DND-41 (cell line): ENCODE data around the gene CRYBB3.

Source experiments
- ATAC-seq: fragments of 200-7000 bp; cut with Tn5 transposase; 3 replicates; pipeline ENCODE4 v1.9.1; 2021; ENCODE audit warnings: low read depth; ENCODE audit not compliant: insufficient read depth
- DNase-seq: peaks from one replicate; pipeline ENCODE4 v3.0.0-alpha.2; 2020
- H2AFZ ChIP-seq: 2 replicates; pipeline ENCODE4 v1.6.0; 2012; ENCODE audit warnings: low read depth, low read length
- H3K27ac ChIP-seq: 2 replicates; pipeline ENCODE4 v1.5.1; 2012; ENCODE audit warnings: low read length, inconsistent platforms
- H3K27me3 ChIP-seq: fragments of 200-600 bp; sonication (generic); 2 replicates; pipeline ENCODE4 v1.6.0; 2012; ENCODE audit warnings: low read length, mild to moderate bottlenecking, inconsistent platforms; ENCODE audit not compliant: insufficient read depth, poor library complexity
- H3K36me3 ChIP-seq: 2 replicates; pipeline ENCODE4 v1.5.1; 2012; ENCODE audit warnings: low read length, inconsistent platforms; ENCODE audit not compliant: insufficient read depth
- H3K4me1 ChIP-seq: 2 replicates; pipeline ENCODE4 v1.5.1; 2012; ENCODE audit warnings: mild to moderate bottlenecking, low read length; ENCODE audit not compliant: insufficient read depth
- H3K4me2 ChIP-seq: 2 replicates; pipeline ENCODE4 v1.6.0; 2012; ENCODE audit warnings: mild to moderate bottlenecking, moderate library complexity, low read length, inconsistent platforms; ENCODE audit not compliant: insufficient read depth
- H3K4me3 ChIP-seq, 2 experiments: fragments of 200-600 bp in 1 of 2; shearing (Covaris generic) in 1 of 2; 2 replicates each; pipeline ENCODE4 v1.5.1; 2012 to 2016; ENCODE audit warnings: inconsistent platforms in 2 of 2, low read length in 2 of 2, mild to moderate bottlenecking in 2 of 2, low read depth in 1 of 2, moderate library complexity in 1 of 2
- H3K79me2 ChIP-seq: 2 replicates; pipeline ENCODE4 v1.6.0; 2012; ENCODE audit warnings: low read length, inconsistent platforms; ENCODE audit not compliant: insufficient read depth
- H3K9ac ChIP-seq: 2 replicates; pipeline ENCODE4 v1.6.0; 2012; ENCODE audit warnings: low read depth, mild to moderate bottlenecking, inconsistent platforms, low read length, moderate library complexity
- H3K9me3 ChIP-seq: 2 replicates; pipeline ENCODE4 v1.5.1; 2012; ENCODE audit warnings: low read length, moderate library complexity, mild to moderate bottlenecking, inconsistent platforms; ENCODE audit not compliant: insufficient read depth, severe bottlenecking
- H4K20me1 ChIP-seq: 2 replicates; pipeline ENCODE4 v1.6.0; 2012; ENCODE audit warnings: low read length; ENCODE audit not compliant: insufficient read depth
- EZH2 ChIP-seq: IDR thresholded peaks from 3 replicates; pipeline ENCODE4 v1.6.1; 2012; ENCODE audit warnings: borderline replicate concordance, low read depth, mild to moderate bottlenecking, moderate library complexity, low read length, inconsistent platforms; ENCODE audit not compliant: severe bottlenecking
- TF ChIP-seq, protein P1 (sequence below): IDR thresholded peaks from 2 replicates; pipeline ENCODE4 v1.5.1; 2012; ENCODE audit warnings: borderline replicate concordance, low read length, moderate library complexity, mild to moderate bottlenecking; ENCODE audit not compliant: poor library complexity, severe bottlenecking; ENCODE audit errors: extremely low read depth

CRYBB3 gene

DNA sequence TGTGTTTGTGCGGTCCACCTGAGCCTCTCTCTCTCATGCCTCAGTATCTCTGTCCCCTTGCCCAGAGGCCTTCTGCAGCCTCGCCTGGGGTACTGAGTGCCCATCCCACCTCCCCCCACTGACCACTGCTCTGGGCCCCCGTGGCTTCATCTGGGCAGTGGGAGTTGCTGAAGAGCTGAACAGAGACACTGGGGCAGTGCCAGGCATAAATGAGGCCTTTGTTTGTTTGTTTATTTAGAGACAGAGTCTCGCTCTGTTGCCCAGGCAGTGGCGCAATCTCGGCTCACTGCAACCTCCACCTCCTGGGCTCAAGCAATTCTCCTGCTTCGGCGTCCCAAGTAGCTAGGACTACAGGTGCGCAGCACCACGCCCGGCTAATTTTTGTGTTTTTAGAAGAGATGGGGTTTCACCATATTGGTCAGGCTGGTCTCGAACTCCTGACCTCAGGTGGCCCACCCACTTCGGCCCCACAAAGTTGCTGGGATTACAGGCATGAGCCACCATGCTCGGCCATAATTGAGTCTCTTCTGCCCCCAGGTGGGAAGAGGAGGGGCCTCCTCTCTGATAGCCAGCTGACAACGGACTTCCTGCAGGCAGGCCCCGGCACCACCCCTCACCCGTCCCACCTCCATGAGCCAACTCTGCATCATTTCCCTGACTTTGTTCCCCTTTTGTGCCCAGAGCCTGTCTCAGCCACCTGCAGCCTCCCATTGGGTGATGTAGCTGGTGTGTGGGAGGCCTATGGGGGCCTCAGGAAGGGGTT is 9.3 kb downstream of the CRYBB3 start:
- no peaks in the 10 kb centered on the region for H4K20me1 ChIP-seq
- H3K27me3 ChIP-seq = no peaks in the 10 kb centered on the region
- H2AFZ ChIP-seq = no peak overlapping the region
- no peaks in the 10 kb centered on the region for H3K36me3 ChIP-seq
- H3K9me3 ChIP-seq = no peaks in the 10 kb centered on the region
- H3K4me3 ChIP-seq = no peak overlapping the region
- no peaks in the 10 kb centered on the region for H3K4me1 ChIP-seq
- no peak overlapping the region for H3K27ac ChIP-seq
- DNase-seq = no peak
- ATAC-seq = no peak
- no peak overlapping the region for H3K4me2 ChIP-seq
- no peaks in the 10 kb centered on the region for H3K79me2 ChIP-seq
- TF ChIP-seq, protein P1, sequence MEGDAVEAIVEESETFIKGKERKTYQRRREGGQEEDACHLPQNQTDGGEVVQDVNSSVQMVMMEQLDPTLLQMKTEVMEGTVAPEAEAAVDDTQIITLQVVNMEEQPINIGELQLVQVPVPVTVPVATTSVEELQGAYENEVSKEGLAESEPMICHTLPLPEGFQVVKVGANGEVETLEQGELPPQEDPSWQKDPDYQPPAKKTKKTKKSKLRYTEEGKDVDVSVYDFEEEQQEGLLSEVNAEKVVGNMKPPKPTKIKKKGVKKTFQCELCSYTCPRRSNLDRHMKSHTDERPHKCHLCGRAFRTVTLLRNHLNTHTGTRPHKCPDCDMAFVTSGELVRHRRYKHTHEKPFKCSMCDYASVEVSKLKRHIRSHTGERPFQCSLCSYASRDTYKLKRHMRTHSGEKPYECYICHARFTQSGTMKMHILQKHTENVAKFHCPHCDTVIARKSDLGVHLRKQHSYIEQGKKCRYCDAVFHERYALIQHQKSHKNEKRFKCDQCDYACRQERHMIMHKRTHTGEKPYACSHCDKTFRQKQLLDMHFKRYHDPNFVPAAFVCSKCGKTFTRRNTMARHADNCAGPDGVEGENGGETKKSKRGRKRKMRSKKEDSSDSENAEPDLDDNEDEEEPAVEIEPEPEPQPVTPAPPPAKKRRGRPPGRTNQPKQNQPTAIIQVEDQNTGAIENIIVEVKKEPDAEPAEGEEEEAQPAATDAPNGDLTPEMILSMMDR = no peak
- no peak for TF ChIP-seq EZH2
- H3K9ac ChIP-seq = no peak overlapping the region

DNA sequence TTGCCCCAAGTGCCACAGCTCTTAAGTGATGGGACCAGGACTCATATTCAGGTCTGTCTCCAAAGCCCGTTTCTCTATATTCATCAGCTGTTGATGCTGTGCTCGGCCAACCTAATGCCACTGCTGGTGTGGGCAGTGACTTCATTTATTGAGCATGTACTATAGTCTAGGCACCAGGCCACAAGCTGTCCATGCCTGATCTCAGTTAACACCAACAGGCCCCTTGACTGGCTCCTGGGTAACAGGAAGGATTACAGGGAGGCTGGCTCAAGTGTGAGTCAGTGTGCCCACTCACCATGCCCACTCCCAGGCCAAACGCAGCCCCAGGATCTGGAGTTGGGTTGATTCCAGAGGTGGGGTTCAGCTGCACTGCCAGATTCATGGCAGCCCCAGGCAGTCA is 11.1 kb downstream of the CRYBB3 start:
- Histone ChIP-seq H4K20me1 (no peaks in the 10 kb centered on the region), H3K79me2 (no peaks in the 10 kb centered on the region), H3K4me1 (no peaks in the 10 kb centered on the region), H3K4me3 (no peak overlapping the region), H2AFZ (no peak overlapping the region), H3K36me3 (no peaks in the 10 kb centered on the region), H3K9me3 (no peaks in the 10 kb centered on the region), H3K9ac (no peak overlapping the region), H3K4me2 (no peak overlapping the region), H3K27me3 (no peaks in the 10 kb centered on the region), H3K27ac (no peak overlapping the region)
- TF ChIP-seq, protein P1 = no peak
- TF ChIP-seq EZH2 = no peak
- DNase-seq (no peak), ATAC-seq (no peak)

DNA sequence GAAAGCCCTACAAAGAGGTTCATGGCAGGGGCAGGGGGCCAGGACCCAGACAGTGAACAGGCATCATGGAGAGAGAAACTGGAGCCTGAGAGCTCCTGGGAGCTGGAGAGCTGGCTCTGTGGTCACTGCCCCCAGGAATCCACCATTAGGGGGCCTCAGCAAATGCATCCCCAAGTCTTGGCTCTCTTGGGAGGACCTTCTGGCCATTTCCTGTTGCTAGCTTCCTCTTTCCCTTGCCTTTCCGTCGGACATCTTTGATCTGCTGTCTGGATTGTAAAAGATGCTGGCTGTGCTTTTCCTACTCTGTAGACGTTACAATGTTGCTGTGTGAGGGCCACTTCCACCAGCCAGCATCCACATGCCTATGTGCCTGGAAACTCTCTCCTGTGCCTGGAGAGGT is 12.7 kb downstream of the CRYBB3 start:
- H3K9ac ChIP-seq = no peak overlapping the region

More for the DNA sequence above, 12.7 kb downstream of the CRYBB3 start:
- H3K4me3 ChIP-seq = no peak overlapping the region
- no peak for ATAC-seq
- no peaks in the 10 kb centered on the region for H4K20me1 ChIP-seq
- H3K27me3 ChIP-seq = no peaks in the 10 kb centered on the region
- H3K4me2 ChIP-seq = no peak overlapping the region
- no peaks in the 10 kb centered on the region for H3K4me1 ChIP-seq
- H2AFZ ChIP-seq = no peak overlapping the region
- no peaks in the 10 kb centered on the region for H3K79me2 ChIP-seq
- H3K36me3 ChIP-seq = no peaks in the 10 kb centered on the region
- DNase-seq = no peak
- H3K27ac ChIP-seq = no peak overlapping the region
- TF ChIP-seq, protein P1 = no peak
- TF ChIP-seq EZH2 = no peak
- no peaks in the 10 kb centered on the region for H3K9me3 ChIP-seq
